ENCODE results near the gene EBF4.

DNA sequence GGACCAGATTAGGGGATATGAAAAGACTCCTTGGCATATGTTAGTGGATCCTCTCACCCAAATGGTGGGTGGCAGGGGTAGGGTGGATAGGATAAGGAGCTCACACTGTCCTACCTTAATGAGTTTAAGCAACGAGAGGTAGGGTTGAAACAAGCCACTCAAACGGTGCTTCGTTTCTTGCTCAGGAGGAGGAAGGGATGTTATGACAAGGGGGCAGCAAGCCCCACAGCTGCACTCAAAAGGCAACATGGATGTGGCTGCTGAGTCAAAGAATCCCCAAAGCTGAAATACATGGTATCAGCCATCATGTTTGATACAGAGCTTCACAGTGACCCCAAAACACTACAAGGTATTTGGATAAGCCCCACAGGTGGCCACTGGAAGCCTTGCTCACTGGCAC is 20.1 kb upstream of the EBF4 start:
- no peak for TF ChIP-seq POLR2A (IDR thresholded peaks at IDR 0.05; ENCODE audit: low read length)
- no peak for TF ChIP-seq GATA1 (IDR thresholded peaks at IDR 0.05; ENCODE audit: low read depth, low read length)
